ENCODE data around the gene MACC1.
"Not testable (repeated sequence)": the region's sequence is repeated elsewhere in the genome, so short reads cannot be mapped to it uniquely, and the experiment has no call there.

The MACC1 gene

DNA sequence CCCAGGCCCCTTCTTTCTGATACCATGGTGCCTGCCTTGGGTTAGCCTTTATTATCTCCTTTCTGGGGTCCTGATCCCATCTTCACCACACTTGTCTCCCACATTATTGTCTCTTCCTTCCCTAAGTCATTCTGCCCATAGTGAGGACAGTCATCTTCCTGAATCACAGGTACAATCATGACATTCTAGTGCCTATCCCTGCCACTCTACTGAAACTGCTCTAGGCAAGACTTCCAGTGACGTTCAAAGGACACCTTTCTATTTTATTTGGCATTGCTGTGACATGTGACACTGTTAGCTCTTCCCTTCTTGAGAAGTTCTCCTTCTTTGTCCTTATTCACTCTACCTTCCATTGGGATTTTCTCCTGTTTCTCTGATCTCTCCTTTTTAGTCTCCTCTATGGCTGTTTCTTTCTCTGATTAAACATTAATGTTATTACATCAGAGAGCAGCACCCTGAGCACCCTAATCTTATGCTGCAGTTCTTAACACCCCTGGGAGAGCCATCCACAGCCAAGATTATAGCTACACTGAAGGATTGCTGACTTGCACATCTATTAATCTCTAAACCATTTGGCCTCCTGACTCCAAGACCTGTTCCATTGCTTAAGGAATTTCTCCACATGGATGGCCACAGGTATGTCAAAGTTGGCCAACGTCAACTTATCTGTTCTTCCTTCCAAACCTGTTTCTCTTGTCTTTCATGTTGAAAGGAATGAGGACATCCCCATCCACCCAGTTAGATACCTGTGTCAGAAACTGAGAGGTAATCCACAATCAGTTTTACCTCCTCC lies 10.9 kb downstream of the MACC1 start:
- DNase-seq: no peak

DNA sequence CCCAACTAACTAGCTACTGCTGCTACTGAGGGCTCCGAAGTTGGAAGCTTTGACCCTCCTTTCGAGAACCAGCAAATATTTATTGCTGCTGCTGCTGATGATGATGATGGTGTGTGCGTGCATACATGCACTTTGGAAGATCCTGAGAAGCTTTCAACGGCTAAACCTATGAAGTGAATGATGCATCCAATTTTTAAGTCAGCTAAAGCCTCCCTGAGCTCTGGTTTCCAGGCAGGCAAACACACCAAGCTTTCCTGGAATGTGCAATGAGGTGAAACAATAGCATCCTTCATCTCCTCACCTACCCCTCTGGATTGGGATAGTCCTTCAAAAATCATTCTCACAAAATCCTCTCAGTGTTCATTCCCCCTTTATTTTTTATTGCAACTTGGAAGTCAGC lies 13.9 kb downstream of the MACC1 start:
- DNase-seq: no peak

DNA sequence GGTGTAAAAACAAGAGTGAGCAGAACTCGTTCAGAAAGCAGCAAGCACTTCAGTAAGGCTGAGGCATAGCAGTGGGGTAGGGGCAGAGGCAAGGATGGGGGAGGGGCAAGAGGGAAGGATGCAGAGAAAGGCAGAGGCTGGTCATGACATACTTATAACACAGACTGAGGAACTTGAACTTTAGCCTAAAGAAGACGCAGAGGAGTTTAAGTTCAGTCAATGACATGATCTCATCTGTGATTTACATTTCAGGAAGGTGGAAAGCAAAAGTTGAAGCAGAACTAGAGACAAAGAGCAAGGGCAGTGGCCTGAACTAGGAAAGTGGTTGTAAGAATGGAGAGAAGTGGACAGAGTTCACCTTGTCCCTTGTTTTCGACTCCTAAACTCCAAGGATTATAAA lies 15.8 kb downstream of the MACC1 start:
- DNase-seq: no peak

DNA sequence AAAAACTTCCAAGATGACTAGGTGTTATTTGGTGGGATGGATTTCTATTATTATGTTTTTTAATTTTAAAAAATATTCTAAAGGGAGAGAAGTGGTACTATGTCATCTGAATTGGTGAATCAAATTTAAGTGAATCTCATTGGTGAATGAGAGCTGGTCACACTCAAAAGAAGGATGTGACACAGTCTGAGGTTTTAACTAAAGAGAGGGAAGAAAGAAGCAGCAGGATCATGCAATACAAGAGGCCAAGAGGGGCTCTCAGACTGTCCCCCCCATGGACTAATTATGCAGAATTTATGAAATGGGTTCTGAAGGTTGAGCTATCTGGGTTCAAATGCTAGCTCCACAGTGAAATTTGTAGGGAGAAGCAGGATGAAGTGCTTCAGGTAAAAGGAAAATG lies 16.2 kb downstream of the MACC1 start:
- DNase-seq: no peak

DNA sequence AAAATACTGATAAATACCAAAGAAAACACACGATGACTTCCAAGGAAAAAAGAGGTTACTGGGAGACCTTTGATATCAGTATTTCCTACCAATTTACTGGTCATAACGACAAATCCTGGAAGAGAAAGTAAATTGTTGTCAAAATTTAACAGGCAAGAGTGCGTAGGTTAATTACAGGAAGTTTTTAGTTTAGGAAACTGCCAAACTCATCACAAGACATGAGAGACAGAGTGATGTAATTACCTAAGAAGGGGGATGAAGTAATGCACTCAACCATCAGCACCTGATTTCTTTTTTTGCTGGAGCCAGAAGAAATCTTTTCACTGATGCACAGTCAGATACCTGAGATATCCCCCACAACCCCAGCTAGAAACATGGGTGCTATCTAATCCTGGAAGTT lies 16.8 kb downstream of the MACC1 start:
- DNase-seq: no peak

DNA sequence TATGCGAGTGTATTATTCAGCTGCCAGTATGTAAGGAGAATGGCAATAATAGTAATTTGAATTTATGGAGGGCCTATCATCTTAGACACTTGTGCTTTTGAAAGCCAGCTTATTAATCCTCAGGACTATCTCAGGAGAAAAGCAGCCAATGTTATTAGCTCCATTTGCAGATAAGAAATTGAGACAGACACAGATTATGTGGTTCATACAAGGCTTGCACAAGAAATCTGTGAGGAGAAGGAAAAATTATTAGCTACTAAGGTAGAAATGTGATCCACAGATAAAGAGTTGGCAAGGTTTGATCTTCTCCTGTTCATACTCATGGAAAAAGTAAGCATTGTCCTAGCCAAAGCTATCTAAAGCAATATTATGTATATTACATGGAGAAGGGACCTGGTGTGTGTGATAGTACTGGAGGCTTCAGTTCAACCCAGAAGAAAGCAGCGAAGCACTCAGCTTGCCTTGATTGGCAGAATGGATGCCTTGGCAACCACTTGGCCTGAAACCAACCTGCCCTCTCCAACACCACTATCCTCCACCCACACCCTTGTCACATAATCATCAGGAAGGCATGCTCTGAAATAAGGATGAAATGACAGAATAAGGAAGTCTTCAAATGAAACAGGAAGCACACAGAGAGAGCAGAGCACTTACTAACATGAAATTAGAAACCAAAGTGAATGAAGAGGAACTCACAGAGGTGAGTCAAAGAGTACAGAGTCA lies 18.0 kb downstream of the MACC1 start:
- no peak for DNase-seq

DNA sequence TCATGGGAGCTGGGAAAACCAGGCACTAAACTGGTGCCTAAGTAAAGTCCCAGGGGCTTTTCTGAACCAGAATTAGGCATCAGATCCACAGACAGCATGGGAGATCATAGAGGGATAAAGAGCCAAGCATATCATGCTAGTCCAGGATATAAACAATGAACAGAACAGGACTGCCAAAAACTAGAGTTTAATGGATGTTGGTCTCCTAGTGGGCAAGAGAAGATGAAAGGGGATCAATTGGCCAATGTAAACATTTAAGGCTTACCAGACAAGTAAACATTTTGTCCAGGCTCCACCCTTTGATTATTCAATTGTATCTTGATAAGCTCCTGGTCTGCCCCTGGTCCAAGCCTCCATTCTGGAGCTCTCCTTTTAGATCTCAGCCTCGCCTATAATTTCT lies 18.9 kb downstream of the MACC1 start:
- no peak for DNase-seq

DNA sequence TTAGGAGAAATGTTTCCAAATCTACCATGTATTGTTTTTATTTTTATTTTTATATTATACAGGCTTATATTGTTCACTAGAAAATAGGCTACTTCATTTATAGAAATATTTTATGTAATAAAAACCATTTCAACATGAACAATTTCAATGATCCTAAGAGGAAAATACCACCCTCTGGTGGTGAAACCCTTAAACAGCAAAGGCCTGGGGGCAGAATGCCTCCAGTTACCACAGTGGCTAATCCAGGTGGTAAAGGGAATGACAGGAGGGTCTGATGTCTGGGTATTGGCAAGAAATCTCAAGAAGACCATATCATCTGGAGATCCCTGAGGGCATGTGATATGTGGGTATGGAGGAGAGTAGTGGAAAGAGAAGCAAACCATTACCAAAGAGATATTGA lies 19.3 kb downstream of the MACC1 start:
- no peak for DNase-seq

DNA sequence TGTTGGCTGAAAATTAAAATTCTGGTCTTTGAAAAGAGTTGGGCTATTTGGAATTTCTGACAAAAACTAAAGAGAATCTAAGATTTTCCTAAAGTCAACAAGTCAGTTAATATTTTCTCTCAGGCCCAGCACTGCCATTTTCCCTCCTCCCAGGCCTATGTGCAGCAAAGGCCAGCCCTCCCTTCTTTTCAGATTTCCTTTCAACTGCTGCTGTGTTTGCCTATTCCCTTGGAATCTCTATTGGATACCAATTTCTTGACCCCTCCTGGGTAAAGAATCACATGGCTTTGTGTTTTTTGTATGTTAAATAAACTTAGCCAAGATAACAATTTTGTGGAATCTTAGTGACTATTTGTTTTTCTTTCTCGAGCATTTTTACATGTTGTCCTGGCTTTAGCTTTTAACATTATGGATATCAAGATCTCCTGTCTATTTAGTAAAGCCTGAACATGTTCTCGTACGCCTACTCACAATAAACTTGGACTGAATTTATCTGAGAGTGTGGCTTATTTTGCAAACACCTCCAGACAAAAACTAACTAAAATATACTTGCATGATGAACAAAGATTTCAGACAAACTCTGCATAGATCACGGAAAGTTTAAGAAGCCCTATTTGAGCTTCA lies 19.9 kb downstream of the MACC1 start:
- DNase-seq: no peak

DNA sequence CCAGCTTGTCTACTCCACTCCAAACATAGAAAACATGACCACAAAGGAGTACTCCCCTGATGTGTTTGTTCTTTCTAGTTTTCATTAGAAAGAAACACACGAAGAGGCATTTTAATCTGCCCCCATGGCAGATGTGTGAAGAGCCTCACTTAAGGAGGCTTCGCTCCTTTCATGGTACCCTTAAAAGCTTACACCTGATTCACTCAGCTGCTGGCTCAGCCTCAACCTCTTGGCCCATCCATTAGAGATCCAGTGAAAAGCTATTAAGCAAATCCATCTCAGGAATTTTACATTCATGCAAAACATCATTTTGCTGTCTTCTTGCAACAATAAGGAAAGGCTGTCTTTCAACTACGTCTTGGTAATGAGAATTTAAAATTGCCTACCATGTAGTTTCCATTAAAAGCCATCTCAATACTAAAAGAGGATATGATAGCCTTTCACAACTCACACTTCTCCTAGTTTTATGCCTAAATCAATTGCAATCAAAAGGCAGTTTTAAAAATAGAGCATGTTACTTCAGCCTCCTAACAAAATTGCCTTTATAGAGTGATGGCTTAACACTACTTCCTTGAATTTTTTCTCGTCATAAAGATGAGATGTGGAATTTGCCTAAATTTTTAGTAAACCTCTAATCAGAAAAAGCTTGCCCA lies 22.7 kb downstream of the MACC1 start:
- DNase-seq: no peak

DNA sequence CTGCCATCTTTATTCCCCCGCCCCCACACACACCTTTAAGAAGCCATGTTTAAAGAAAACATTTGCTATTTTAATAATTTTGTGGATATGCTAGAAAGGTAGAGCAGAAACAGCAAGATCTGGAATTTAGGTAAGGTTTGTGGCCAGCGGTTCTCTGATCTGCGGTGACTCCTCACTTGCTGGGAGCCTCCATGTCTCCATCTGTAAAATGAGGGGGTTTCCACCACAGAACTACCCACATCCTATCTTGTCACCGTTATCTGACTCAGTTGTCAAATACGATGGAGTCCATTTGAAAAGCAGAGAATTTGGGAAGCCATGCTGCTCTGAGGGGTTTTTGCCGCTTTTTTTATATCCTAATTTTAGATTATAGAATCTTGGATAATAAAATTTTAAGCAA lies 23.3 kb downstream of the MACC1 start:
- no peak for DNase-seq

DNA sequence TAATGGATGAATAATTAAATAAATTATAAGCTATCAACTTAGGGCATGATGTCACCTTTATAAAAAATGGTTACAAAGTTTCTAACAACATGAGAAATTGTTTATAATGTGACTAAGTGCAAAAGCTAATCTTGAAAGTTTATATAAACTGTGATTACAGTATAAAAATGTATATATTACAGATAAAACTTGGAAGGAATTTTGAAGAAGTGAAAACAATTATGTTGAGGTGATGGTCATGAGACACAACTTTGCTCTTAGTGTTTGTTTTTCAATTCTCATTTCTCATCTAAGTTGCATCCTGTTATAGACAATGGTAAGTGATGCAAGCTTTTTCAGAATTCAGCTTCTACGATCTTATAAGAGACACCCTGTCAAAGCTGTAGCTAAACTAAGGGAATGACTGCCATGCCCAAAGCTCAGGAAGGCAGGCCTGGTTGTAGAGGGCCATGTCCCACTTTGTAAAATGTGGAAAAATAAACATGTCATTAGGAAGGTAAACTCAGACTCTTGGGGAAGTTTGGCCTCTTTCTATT lies 23.9 kb downstream of the MACC1 start:
- DNase-seq: no peak

DNA sequence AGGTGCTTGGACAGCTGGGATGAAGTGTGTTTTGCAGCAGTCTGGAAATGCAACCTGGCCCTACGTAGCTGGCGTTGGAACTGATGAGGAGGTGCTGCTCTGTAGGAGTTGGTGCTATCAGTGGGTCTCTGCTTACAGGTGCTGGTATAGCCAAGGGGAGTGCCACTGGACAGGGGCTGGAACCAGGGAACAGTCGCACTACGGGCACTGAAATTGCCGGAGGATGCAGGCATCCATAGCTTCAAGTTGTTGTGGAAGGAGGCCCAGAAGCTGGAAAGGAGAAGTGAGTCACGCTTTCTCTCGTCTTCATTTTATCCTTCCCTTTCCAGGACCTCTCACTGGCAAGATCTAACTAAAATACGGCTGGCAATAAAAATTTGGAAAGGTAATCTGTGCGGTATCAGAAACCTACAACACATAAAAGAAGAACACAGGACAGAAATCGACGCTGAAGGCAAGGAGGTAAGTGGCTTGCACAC lies 25.8 kb downstream of the MACC1 start:
- DNase-seq: no peak

DNA sequence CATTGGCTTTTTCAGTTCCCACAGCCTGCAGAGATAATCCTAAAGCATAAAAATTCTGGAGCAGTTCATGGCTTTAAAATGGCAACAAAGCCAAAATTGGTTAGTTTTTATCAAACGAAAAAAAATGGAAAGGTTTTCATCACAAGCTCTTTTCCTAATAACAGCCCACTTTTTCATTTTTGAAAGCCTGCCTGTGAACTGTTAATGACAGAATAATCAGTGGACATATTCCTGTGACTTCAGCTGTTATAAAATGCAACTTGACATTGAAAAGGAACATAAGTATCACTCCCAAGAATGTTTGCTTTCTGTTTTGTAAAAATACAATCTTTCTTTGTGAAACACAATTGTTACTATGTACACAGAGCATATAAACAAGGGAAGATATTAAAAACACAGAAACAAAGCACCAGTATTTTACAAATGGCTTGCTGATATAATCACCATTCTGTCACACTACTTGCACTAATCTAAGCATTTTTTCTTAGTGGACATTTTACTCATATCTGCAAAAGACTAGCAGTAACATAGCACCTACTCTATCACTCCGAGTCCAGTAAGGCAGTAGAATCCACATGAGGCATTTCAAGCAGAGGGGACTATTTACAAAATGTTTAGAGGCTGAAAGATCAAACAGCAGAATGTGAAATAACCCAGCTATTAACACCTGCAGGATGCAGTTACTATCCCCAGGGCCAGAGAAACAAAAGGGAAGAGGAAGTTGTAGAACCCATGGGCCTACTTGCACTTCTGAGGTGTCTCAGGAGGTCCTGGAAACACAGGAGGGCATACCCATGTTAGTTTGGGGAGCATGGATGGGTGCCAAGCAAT lies 26.4 kb downstream of the MACC1 start:
- no peak for DNase-seq

DNA sequence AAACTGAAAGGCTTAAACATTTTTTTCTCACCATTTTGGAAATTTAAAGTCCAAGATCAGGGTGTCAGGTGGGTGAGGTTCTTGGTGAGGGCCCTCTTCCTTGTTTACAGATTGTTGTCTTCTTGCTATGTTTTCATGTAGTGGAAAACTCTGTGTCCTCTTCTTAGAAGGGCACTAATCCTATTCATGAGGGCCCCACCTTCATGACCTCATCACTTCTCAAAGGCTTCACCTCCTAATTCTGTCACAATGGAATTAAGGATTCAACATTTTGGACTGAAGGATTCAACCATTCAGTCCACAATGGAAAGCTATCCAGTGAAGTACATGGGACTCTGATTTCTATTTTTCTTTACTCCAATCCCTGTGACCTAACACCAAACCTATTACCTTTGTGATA lies 27.3 kb downstream of the MACC1 start:
- no peak for DNase-seq

DNA sequence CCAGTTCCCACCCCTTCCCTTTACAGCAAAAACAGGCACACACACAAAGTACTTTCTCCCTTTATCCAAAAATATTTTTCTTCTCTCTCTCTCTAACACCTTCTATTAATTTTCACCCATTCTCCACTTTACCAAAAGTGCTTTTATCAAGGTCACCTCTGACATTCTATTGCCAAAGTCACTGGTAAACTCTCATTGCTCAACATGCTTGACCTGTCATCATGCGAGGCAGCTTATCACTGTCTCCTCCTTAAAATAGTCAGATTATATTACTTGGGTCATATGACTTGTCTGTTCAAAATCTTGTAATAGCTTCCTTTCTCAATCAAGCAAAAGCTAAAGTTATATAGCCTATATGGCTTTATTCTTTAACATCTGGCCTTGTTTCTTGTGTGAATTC lies 28.6 kb downstream of the MACC1 start:
- DNase-seq: no peak

DNA sequence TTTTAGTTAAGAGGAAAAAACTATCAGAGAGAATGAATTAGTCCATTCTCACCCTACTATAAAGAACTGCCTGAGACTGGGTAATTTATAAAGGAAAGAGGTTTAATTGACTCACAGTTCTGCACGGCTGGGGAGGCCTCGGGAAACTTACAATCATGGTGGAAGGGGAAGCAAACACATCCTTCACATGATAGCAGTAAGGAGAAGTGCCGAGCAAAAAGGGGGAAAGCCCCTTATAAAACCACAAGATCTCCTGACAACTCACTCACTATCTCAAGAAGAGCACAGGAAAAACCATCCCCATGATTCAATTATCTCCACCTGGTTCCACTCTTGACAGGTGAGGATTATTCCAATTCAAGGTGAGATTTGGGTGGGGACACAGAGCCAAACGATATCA lies 29.3 kb downstream of the MACC1 start:
- not testable (repeated sequence) for DNase-seq

DNA sequence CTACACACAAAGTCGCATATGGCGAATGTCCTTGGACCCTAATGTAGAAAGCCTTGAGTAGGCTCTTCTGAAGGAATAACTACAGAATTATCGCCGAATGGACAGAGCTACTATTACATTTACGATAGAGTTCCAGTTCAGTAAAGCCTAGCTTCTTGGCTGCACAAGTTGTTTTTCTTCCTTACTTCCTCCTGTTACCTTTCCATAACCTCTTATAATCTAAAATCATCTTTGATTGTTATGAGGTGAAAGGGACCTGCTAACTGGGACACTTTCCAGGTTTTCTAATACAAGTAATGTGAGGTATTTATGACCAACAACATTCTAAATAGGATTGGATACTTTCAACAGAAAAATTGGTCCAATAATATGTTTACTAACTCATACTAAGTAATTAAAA lies 31.2 kb downstream of the MACC1 start:
- DNase-seq: no peak

DNA sequence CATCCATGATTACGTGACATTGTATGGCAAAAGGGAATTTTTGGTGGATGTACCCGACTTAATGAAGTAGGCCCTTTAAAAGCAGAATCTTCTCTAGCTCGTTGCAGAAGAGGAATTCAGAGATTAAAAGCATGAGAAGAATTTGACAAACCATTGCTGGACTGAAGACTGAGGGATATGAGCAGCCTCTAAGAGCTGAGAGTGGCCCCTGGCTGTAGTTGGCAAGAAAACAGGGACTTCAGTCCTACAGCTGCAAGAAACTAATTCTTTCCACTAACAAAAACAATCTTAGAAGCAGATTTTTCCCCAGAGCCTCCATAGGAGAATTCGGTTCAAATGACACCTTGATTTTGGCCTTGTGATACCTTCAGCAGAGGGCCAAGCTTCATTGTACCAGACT lies 34.1 kb downstream of the MACC1 start:
- no peak for DNase-seq

DNA sequence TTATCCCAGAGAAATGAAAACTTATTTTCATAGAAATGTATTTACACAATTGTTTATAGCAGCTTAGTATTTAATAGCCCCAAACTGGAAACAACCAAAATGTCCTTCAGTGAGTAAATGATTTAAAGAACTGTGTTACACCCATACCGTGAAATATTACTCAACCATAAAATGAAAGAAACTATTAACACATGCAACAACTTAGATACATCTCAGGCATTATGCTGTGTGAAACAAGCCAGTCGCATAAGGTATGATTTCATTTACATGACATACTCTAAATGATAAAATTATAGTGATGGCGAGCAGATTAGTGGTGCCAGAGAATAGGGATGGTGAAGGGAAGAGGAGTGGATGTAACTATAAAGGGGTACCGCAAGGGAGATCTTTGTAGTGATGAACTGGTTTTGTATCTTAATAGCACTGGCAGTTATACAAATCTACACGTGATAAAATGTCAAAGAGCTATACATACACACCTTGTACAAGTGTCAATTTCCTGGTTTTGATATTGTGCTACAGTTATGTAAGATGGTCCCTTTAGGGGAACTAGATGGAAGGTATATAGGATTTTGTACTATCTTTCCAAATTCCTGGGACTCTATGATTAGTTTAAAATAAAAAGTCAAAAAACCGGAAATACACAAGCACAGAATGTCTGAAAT lies 40.5 kb downstream of the MACC1 start:
- no peak for DNase-seq

DNA sequence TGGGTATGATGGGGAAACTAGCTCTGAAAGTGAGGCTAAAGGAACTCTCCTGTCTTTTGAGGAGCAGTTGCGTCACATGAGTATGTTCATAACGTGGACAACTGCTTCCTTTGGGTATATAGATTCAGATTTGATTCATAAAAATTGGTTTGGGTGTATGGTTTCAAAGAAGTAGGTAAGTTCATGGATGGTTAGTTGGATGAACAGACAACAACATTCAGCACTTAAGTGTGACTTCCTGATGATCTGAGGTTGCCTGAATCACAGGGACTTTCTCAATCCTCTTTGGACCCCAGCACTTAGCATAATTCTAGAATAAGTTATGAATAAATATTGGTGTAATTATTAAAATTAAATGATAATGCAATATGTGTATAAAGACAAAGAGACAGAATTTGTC lies 43.4 kb downstream of the MACC1 start:
- DNase-seq: no peak
